Right cardiac atrium (tissue), 5 donors: ENCODE results near the gene MAN1B1. TPM values are rescaled to one million over a fixed set of nuclear protein-coding genes. Genes with fewer than 3 reads are reported as not detected.
"Not testable (repeated sequence)": the region's sequence is repeated elsewhere in the genome, so short reads cannot be mapped to it uniquely, and the experiment has no call there.

Experiments used
- ATAC-seq, 2 donors: fragments of 200-7000 bp; cut with Tn5 transposase; one replicate each; pipeline versions ENCODE4 v1.8.0 to v1.9.1; 2020; ENCODE audit warnings: moderate library complexity in 2 of 2, mild to moderate bottlenecking in 1 of 2
- DNase-seq, 3 donors: peaks; one replicate each; pipeline ENCODE4 v3.0.0-alpha.2; 2020
- H3K27ac ChIP-seq: one replicate; pipeline ENCODE4 v1.5.1; 2013; ENCODE audit warnings: mild to moderate bottlenecking, low read length, control low read depth, moderate library complexity
- H3K27me3 ChIP-seq: one replicate; pipeline ENCODE4 v1.6.1; 2013; ENCODE audit not compliant: control insufficient read depth, insufficient read depth
- H3K4me1 ChIP-seq: one replicate; pipeline ENCODE4 v1.6.1; 2013; ENCODE audit warnings: low read length; ENCODE audit not compliant: control insufficient read depth, insufficient read depth
- H3K4me3 ChIP-seq: one replicate; pipeline ENCODE4 v1.5.1; 2013; ENCODE audit warnings: low read length, control low read depth
- H3K9me3 ChIP-seq: one replicate; pipeline ENCODE4 v1.6.1; 2013; ENCODE audit warnings: low read length; ENCODE audit not compliant: control insufficient read depth
- WGBS: extraction: QIAGEN DNeasy Blood & Tissue Kit; methylation state at CpG from one replicate; pipeline ENCODE4 v1.1.7; 2013; 5-methylcytosine and 5-hydroxymethylcytosine counted together
- intact Hi-C, 4 donors: fragments of 100-400 bp; cut with DNase I; formaldehyde crosslinking; loops; one replicate each; pipeline versions ENCODE4 v1.11.0 to v1.14.0; 2022 to 2023
- polyA plus RNA-seq: library from polyadenylated mRNA; stranded (reverse); fragments of 200-250 nt; gene quantifications from one replicate; pipeline ENCODE4 v1.2.3, GENCODE V29; 2013
- total RNA-seq, 4 donors: library from RNA; stranded (reverse); fragmentation: NEBNext Ultra II Directional; extraction: Animal tissue kit (Norgen Biotek cat#: 25700); gene quantifications; one replicate each; pipeline ENCODE4 v1.2.1, GENCODE V29; 2021
- donor health status: healthy with polysubstance abuse.
- donor health status: DM: no; HTN: yes; CAD: no.
- donor health status: DM: no; HTN: no; CAD: no.
- donor health status: DM: no; HTN: yes; CAD: no; lungs with severe emphysema.
- donor health status: DM: yes; HTN: yes; CAD: no.

MAN1B1 gene
- total and polyA plus RNA-seq, 5 donors: 23.9 to 31.3 (median 25.9) TPM

DNA sequence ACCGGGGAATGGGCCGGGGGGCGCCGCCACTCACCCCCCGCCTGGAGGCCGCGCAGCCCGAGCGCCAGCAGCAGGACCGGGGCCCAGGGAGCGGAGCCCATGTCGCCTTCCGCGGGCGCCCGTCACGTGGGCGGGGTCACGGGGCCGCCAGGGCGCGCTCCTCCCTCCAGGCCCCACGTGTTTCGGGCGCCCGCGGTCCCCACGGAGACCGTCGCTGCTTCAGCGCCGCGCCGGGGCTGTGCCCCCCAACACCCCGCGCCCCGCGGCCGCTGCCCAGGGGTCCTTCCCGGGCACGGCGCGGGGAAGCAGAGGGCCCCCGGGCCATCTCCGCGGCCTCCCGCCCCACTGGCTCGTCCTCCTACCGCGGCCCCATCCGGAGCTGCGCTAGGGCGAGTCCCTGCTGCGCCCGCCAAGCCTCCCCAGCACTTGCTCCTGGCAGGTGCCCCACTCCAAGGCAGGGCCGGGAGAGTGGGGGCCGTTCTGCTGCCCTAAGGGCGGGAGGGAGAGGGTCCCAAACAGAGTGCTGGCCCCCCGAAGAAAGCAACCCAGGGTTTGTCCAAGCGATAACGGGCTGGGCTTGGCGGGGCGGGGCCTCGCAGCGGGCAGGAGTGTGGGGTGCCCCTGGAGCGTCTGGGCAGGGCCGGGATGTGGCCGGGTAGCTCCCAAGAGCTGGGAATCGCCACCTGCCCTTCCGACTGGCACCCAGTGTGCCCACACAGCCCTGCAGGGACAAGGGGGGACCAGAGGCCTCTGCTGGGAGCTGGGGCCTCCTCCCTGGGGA lies 28.0 kb downstream of the MAN1B1 start, which contains the start of gene DPP7:
Gene DPP7 (minus strand): TSS at position 121 of the 781 bp plus-strand sequence. CDS start 20 bp downstream, at position 101.
- no peaks in the 10 kb centered on the region for H3K9me3 ChIP-seq
- no peaks in the 10 kb centered on the region for H3K4me1 ChIP-seq
- DNase-seq (peak; percentile 80 to 92 (median 90)), ATAC-seq (peak; percentile 79)
- intact Hi-C loops: no loop called here
- 4% methylated on average over 70 of the region's 70 CpGs for WGBS
- H3K4me3 ChIP-seq: peak within 1 kb of the TSS; percentile 81
- H3K27ac ChIP-seq: peak within 1 kb of the TSS; percentile 79
- H3K27me3 ChIP-seq: no peaks in the 10 kb centered on the region

DNA sequence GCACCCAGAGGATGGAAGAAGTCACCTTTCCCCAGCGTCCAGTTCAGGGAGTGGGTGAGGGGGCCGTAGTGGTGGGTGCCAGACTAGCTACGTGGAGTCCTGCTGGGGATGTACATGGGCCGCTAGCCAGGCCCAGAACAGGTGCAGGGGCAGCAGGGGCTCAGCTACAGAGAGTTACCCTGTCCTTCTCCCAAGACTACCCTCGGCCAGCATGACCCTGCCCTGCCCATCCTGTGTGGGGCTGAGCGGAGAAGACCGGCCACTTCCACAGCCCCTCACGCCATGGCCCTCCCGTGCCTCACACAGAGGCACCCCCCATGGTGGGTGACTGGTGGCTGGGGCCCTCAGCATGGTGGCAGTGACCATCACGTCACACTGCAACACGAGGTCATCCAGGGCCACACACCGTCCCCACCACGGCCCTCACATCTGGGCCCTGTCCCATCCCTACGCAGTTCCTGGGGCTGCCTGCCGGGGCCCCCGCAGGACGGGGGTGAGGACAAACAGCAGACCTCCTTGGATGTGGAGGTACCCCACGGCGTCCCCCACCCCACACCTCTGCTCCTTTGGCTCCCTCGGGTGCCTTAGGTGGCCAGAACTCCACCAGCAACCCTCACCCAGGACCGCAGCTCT lies 28.7 kb downstream of the MAN1B1 start:
- ATAC-seq (peak; percentile 5 to 20), DNase-seq (peak in 1 of 3 donors; percentile 54)
- 74% methylated on average over 21 of the region's 21 CpGs for WGBS
- intact Hi-C loops: no loop called here
- Histone ChIP-seq H3K4me1 (no peaks in the 10 kb centered on the region), H3K27ac (peak overlapping the region; percentile 79), H3K4me3 (no peak overlapping the region), H3K9me3 (no peaks in the 10 kb centered on the region), H3K27me3 (no peaks in the 10 kb centered on the region)

DNA sequence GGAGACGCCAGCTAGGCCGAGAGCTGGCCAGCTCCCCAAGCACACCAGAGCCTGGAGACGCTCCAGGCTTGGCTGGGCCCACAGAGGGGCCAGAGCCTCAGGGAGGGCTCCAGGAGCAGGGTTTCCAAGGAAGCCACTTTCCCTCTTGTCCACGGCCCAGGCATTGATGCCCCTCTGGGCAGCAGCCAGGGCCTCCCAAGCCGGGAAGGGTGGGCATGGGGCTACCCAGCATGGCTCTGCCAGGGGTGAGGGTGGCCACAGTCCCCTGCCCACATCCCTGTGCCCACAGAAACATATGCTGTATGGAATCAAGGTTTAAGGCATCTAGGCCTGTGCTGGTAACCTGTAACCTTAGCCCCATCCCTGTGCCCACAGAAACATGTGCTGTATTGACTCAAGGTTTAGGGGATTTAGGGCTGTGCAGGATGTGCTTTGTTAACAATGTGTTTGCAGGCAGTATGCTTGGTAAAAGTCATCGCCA lies 29.3 kb downstream of the MAN1B1 start:
- Histone ChIP-seq H3K9me3 (no peaks in the 10 kb centered on the region), H3K4me1 (no peaks in the 10 kb centered on the region), H3K27ac (peak overlapping the region; percentile 79), H3K4me3 (no peak overlapping the region), H3K27me3 (no peaks in the 10 kb centered on the region)
- intact Hi-C loops: no loop called here
- WGBS: 48% methylated on average over 6 of the region's 6 CpGs
- ATAC-seq: peak; percentile 2 to 18
- peak in 2 of 3 donors; percentile 62 to 65 for DNase-seq

GRCh38 chr9:137116728-137117127 lies 29.9 kb downstream of the MAN1B1 start:
- no peaks in the 10 kb centered on the region for H3K9me3 ChIP-seq
- no peak overlapping the region for H3K4me3 ChIP-seq
- intact Hi-C loops: no loop called here
- ATAC-seq (peak in 1 of 2 donors; percentile 1), DNase-seq (peak in 2 of 3 donors; percentile 50 to 71)
- H3K27me3 ChIP-seq: no peaks in the 10 kb centered on the region
- H3K4me1 ChIP-seq: no peaks in the 10 kb centered on the region
- H3K27ac ChIP-seq: peak overlapping the region; percentile 71
- WGBS: 32% methylated on average over 17 of the region's 17 CpGs

- peak overlapping the region; percentile 71 for H3K27ac ChIP-seq
- H3K27me3 ChIP-seq: no peaks in the 10 kb centered on the region
- ATAC-seq (peak in 1 of 2 donors; percentile 6), DNase-seq (peak in 2 of 3 donors; percentile 52 to 68)
- H3K9me3 ChIP-seq: no peaks in the 10 kb centered on the region
- H3K4me1 ChIP-seq: no peaks in the 10 kb centered on the region
- H3K4me3 ChIP-seq: no peak overlapping the region
- WGBS: 66% methylated on average over 15 of the region's 15 CpGs
- intact Hi-C loops: no loop called here
Measured at GRCh38 chr9:137117269-137117731, 30.5 kb downstream of the MAN1B1 start.

DNA sequence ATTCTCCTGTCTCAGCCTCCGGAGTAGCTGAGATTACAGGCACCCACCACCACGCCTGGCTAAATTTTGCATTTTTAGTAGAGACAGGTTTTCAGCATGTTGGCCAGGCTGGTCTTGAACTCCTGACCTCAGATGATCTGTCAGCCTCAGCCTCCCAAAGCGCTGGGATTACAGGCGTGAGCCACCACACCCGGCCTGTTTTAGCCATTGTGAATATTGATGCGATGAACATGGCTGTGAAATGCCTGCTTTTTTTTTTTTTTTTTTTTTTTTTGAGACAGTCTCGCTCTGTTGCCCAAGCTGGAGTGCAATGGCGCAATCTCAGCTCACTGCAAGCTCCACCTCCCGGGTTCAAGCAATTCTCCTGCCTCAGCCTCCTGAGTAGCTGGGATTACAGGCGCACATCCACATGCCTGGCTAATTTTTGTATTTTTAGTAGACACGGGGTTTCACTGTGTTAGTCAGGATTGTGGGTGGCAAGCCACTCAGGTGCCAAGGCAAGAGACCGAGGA lies 31.4 kb downstream of the MAN1B1 start:
- ATAC-seq, intact Hi-C loops: not testable (repeated sequence)

DNA sequence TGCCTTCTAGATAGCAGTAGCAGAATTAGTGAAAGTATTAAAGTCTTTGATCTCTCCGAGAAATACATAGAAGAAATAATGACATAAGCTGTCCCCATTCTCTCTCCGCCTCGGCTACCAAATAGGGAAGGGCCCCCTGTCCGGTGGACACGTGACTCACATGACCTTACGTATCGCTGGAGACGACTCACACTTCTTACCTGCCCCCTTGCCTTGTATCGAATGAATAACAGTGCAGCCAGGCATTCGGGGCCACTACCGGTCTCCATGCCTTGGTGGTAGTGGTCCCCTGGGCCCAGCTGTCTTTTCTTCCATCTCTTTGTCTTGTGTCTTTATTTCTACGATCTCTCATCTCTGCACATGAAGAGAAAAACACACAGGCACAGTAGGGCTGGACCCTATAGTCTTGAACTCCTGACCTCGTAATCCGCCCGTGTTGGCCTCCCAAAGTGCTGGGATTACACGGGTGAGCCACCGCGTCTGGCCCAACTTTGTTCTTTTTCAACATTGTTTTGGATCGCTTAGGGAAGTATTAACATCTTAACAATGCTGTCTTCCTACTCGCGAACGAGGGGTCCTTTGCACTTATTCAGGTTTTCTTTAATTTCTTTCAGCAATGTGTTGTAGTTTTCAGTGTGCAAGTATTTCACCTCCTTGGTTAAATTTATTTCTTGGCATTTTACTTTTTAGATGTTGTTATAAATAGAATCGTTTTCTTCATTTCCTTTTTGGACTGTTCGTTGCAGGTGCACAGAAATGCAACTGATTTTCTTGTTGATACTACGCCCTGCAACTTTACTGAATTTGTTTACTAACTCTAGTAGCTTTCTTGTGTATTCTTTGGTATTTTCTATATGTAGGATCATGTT lies 35.4 kb downstream of the MAN1B1 start:
- intact Hi-C loops: loop anchor here (2.0 to 5.0 kb wide), 2 partner anchors 105 to 111 kb away; partner anchors contain the start of genes CYSRT1 (in 3 of the 4) and RNF224 (in 3 of the 4)
- WGBS: 74% methylated on average over 22 of the region's 25 CpGs
- H3K4me3 ChIP-seq: not testable (repeated sequence)

More for the DNA sequence above, 31.4 kb downstream of the MAN1B1 start:
- not testable (repeated sequence) for H3K9me3 ChIP-seq, H3K4me3 ChIP-seq, H3K27me3 ChIP-seq, H3K27ac ChIP-seq, H3K4me1 ChIP-seq
- WGBS: 84% methylated on average over 12 of the region's 12 CpGs
- peak in 2 of 3 donors; percentile 11 to 15 for DNase-seq

GRCh38 chr9:137122796-137123467 lies 36.1 kb downstream of the MAN1B1 start:
- intact Hi-C loops: loop anchor here (2.0 to 5.0 kb wide), 2 partner anchors 104 to 110 kb away; partner anchors contain the start of genes CYSRT1 (in 3 of the 4) and RNF224 (in 3 of the 4)
- H3K27ac ChIP-seq, H3K4me1 ChIP-seq, H3K27me3 ChIP-seq, ATAC-seq, H3K4me3 ChIP-seq, H3K9me3 ChIP-seq: not testable (repeated sequence)
- peak in 1 of 3 donors; percentile 16 for DNase-seq
- WGBS: 86% methylated on average over 16 of the region's 16 CpGs

More for the DNA sequence above, 35.4 kb downstream of the MAN1B1 start:
- H3K27me3 ChIP-seq, ATAC-seq, H3K4me1 ChIP-seq, H3K9me3 ChIP-seq, H3K27ac ChIP-seq: not testable (repeated sequence)
- DNase-seq: peak in 2 of 3 donors; percentile 4 to 13

- WGBS: 76% methylated on average over 5 of the region's 5 CpGs
- DNase-seq (peak in 1 of 3 donors; percentile 2), ATAC-seq (no peak)
- Histone ChIP-seq H3K27me3 (no peaks in the 10 kb centered on the region), H3K4me3 (no peak overlapping the region), H3K4me1 (peaks cover 4% of the 10 kb centered on the region), H3K9me3 (no peaks in the 10 kb centered on the region), H3K27ac (no peak overlapping the region)
- intact Hi-C loops: loop anchor here (2.0 to 5.0 kb wide), 2 partner anchors 104 to 109 kb away; partner anchors contain the start of genes CYSRT1 (in 3 of the 4) and RNF224 (in 3 of the 4)
Measured at GRCh38 chr9:137123468-137123837, 36.7 kb downstream of the MAN1B1 start.
